ENCODE data around the gene CD209.
A peak's percentile ranks its signal among the peaks of the same experiment; 100 is the strongest.

CD209 gene

GRCh38 chr19:7787141-7787540 is 39.8 kb upstream of the CD209 start:
- H3K27ac ChIP-seq = no peak overlapping the region
- peaks cover 0 to 68% of the 10 kb centered on the region in 2 donors for H3K27me3 ChIP-seq
- peaks cover 0 to 3% (median 0%) of the 10 kb centered on the region in 3 donors for H3K9me3 ChIP-seq
- intact Hi-C loops (cut with DNase I; ENCODE audit: low total_unique reads) = no loop called here
- DNase-seq = peak in 1 of 2 donors; percentile 51
- no peak for TF ChIP-seq CTCF (IDR thresholded peaks at IDR 0.05)
- H3K4me1 ChIP-seq = peaks cover 0 to 10% (median 4%) of the 10 kb centered on the region in 4 donors
- H3K36me3 ChIP-seq = no peaks in the 10 kb centered on the region
- no peak overlapping the region for H3K4me3 ChIP-seq

GRCh38 chr19:7784856-7785255 is 37.5 kb upstream of the CD209 start:
- no peak for DNase-seq
- Histone ChIP-seq H3K27ac (no peak overlapping the region), H3K9me3 (peaks cover 0 to 3% (median 0%) of the 10 kb centered on the region in 3 donors), H3K27me3 (peaks cover 0 to 58% of the 10 kb centered on the region in 2 donors), H3K4me1 (peaks cover 0 to 10% (median 4%) of the 10 kb centered on the region in 4 donors), H3K36me3 (no peaks in the 10 kb centered on the region), H3K4me3 (no peak overlapping the region)
- TF ChIP-seq CTCF (IDR thresholded peaks at IDR 0.05) = no peak
- intact Hi-C loops (cut with DNase I; ENCODE audit: low total_unique reads) = no loop called here

- intact Hi-C loops (cut with DNase I; ENCODE audit: low total_unique reads) = no loop called here
- Histone ChIP-seq H3K36me3 (no peaks in the 10 kb centered on the region), H3K27me3 (peaks cover 0 to 50% of the 10 kb centered on the region in 2 donors), H3K27ac (no peak overlapping the region), H3K9me3 (peaks cover 0 to 3% (median 0%) of the 10 kb centered on the region in 3 donors), H3K4me3 (no peak overlapping the region), H3K4me1 (peaks cover 0 to 5% (median 1%) of the 10 kb centered on the region in 4 donors)
- peak in 1 of 2 donors; percentile 30 for DNase-seq
- TF ChIP-seq CTCF (IDR thresholded peaks at IDR 0.05) = no peak
Observed at GRCh38 chr19:7783991-7784423, 36.7 kb upstream of the CD209 start.

- intact Hi-C loops (cut with DNase I; ENCODE audit: low total_unique reads) = no loop called here
- no peak overlapping the region for H3K4me3 ChIP-seq
- H3K27me3 ChIP-seq = peaks cover 0 to 26% of the 10 kb centered on the region in 2 donors
- H3K36me3 ChIP-seq = no peaks in the 10 kb centered on the region
- H3K4me1 ChIP-seq = no peaks in the 10 kb centered on the region
- DNase-seq = peak in 1 of 2 donors; percentile 3
- H3K9me3 ChIP-seq = no peaks in the 10 kb centered on the region
- no peak for TF ChIP-seq CTCF (IDR thresholded peaks at IDR 0.05)
- no peak overlapping the region for H3K27ac ChIP-seq
Observed at GRCh38 chr19:7781157-7781556, 33.8 kb upstream of the CD209 start.

- no peaks in the 10 kb centered on the region for H3K9me3 ChIP-seq
- no peaks in the 10 kb centered on the region for H3K4me1 ChIP-seq
- intact Hi-C loops (cut with DNase I; ENCODE audit: low total_unique reads) = no loop called here
- H3K27me3 ChIP-seq = peaks cover 0 to 19% of the 10 kb centered on the region in 2 donors
- no peak overlapping the region for H3K27ac ChIP-seq
- no peak for DNase-seq
- no peaks in the 10 kb centered on the region for H3K36me3 ChIP-seq
- TF ChIP-seq CTCF (IDR thresholded peaks at IDR 0.05) = no peak
- no peak overlapping the region for H3K4me3 ChIP-seq
Observed at GRCh38 chr19:7779631-7780486, 32.5 kb upstream of the CD209 start.
